GM13977 (cell line): ENCODE results near the gene TCF23.
"Not testable (repeated sequence)": the region's sequence is repeated elsewhere in the genome, so short reads cannot be mapped to it uniquely, and the experiment has no call there.

Source experiments
- DNase-seq: peaks from one replicate; pipeline ENCODE4 v3.0.0; 2012; ENCODE audit warnings: low spot score
- CTCF ChIP-seq: IDR thresholded peaks from 2 replicates; pipeline ENCODE4 v1.5.1; 2012; ENCODE audit warnings: mild to moderate bottlenecking, control low read depth; ENCODE audit not compliant: insufficient read depth; ENCODE audit errors: extremely low read depth, missing control alignments
- in situ Hi-C: fragments of 300-500 bp; cut with MboI; formaldehyde crosslinking; loops from one replicate; pipeline ENCODE4 v1.12.0; 2022; ENCODE audit warnings: low sequenced_read_pairs, low pct_unique_long_range_greater_than_20kb, mixed read lengths, inconsistent platforms; ENCODE audit not compliant: unreplicated experiment

Gene TCF23

GRCh38 chr2:27186613-27187345 lies 38.0 kb downstream of the TCF23 start:
- no peak for DNase-seq
- TF ChIP-seq CTCF, result no peak
- in situ Hi-C loops, result loop anchor here (25.0 kb wide), 1 partner anchor 224 kb away; the partner anchor contains the start of gene MAPRE3

- in situ Hi-C loops, result loop anchor here (25.0 kb wide), 1 partner anchor 228 kb away; the partner anchor contains the start of gene MAPRE3
- no peak for DNase-seq
Measured at GRCh38 chr2:27189989-27190388, 41.2 kb downstream of the TCF23 start.

GRCh38 chr2:27191070-27191829 lies 42.4 kb downstream of the TCF23 start:
- peak; percentile 72 for TF ChIP-seq CTCF
- in situ Hi-C loops, result loop anchor here (25.0 kb wide), 1 partner anchor 229 kb away; the partner anchor contains the start of gene MAPRE3
- DNase-seq, result peak; percentile 69

More at GRCh38 chr2:27189989-27190388, 41.2 kb downstream of the TCF23 start:
- no peak for TF ChIP-seq CTCF

- in situ Hi-C loops, result loop anchor here (25.0 kb wide), 1 partner anchor 232 kb away; the partner anchor contains the start of gene MAPRE3
- no peak for DNase-seq
- no peak for TF ChIP-seq CTCF
Measured at GRCh38 chr2:27194538-27195354, 45.9 kb downstream of the TCF23 start.

- in situ Hi-C loops, result loop anchor here (25.0 kb wide), 1 partner anchor 233 kb away; the partner anchor contains the start of gene MAPRE3
- not testable (repeated sequence) for DNase-seq
Measured at GRCh38 chr2:27195799-27196198, 47.0 kb downstream of the TCF23 start.

- in situ Hi-C loops, result loop anchor here (25.0 kb wide), 1 partner anchor 236 kb away; the partner anchor contains the start of gene MAPRE3
- not testable (repeated sequence) for DNase-seq
Measured at GRCh38 chr2:27198068-27198467, 49.3 kb downstream of the TCF23 start.

GRCh38 chr2:27198627-27199026 lies 49.8 kb downstream of the TCF23 start:
- in situ Hi-C loops, result loop anchor here (25.0 kb wide), 1 partner anchor 236 kb away; the partner anchor contains the start of gene MAPRE3
- TF ChIP-seq CTCF, result no peak
- no peak for DNase-seq
